ENCODE data around the gene TRPV3. TPM values are rescaled to one million over a fixed set of nuclear protein-coding genes. Genes with fewer than 3 reads are reported as not detected.

The TRPV3 gene
- total and polyA plus RNA-seq, 2 donors (not counting 1 experiment from before 2014, with no cell fraction given) = 0.20 to 0.99 TPM

GRCh38 chr17:3593384-3593783 lies 35.8 kb upstream of the TRPV3 start:
- Histone ChIP-seq H3K4me3 (replicated peaks in 1 of 4; ENCODE audit: control extremely low read depth in 1 of 4, insufficient read depth in 1 of 4, low read depth in 3 of 4, low read length in 4 of 4) (no peak overlapping the region), H2AFZ (ENCODE audit: low read length) (no peak overlapping the region), H3K27ac (ENCODE audit: insufficient read depth, low read length) (no peak overlapping the region), H3K79me2 (ENCODE audit: control insufficient read depth, insufficient read depth, low read length) (no peaks in the 10 kb centered on the region), H3K4me2 (ENCODE audit: extremely low read depth, insufficient read depth, low read length) (no peak overlapping the region), H3K9me3 (ENCODE audit: control insufficient read depth, insufficient read depth, low read depth, low read length) (no peaks in the 10 kb centered on the region), H3K27me3 (ENCODE audit: control insufficient read depth, insufficient read depth, low read length) (no peaks in the 10 kb centered on the region), H4K20me1 (ENCODE audit: control insufficient read depth, extremely low read depth, insufficient read depth, low read length) (no peaks in the 10 kb centered on the region), H3K36me3 (ENCODE audit: control insufficient read depth, insufficient read depth, low read length) (no peaks in the 10 kb centered on the region), H3K9ac (ENCODE audit: insufficient read depth, low read length) (no peak overlapping the region), H3K4me1 (ENCODE audit: control insufficient read depth, extremely low read depth, insufficient read depth, low read length) (no peaks in the 10 kb centered on the region)
- DNase-seq (ENCODE audit: low read depth in 2 of 2) = no peak
- no peak for TF ChIP-seq EZH2 (IDR thresholded peaks at IDR 0.05; ENCODE audit: low read length, missing control alignments)
- TF ChIP-seq, protein P1, sequence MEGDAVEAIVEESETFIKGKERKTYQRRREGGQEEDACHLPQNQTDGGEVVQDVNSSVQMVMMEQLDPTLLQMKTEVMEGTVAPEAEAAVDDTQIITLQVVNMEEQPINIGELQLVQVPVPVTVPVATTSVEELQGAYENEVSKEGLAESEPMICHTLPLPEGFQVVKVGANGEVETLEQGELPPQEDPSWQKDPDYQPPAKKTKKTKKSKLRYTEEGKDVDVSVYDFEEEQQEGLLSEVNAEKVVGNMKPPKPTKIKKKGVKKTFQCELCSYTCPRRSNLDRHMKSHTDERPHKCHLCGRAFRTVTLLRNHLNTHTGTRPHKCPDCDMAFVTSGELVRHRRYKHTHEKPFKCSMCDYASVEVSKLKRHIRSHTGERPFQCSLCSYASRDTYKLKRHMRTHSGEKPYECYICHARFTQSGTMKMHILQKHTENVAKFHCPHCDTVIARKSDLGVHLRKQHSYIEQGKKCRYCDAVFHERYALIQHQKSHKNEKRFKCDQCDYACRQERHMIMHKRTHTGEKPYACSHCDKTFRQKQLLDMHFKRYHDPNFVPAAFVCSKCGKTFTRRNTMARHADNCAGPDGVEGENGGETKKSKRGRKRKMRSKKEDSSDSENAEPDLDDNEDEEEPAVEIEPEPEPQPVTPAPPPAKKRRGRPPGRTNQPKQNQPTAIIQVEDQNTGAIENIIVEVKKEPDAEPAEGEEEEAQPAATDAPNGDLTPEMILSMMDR (conservative IDR thresholded peaks at IDR 0.05 in 1 of 2, IDR thresholded peaks at IDR 0.05 in 1 of 2; ENCODE audit: low read depth in 1 of 2, low read length in 2 of 2) = no peak

- Histone ChIP-seq H3K9ac (ENCODE audit: insufficient read depth, low read length) (no peak overlapping the region), H3K4me1 (ENCODE audit: control insufficient read depth, extremely low read depth, insufficient read depth, low read length) (no peaks in the 10 kb centered on the region), H3K4me3 (replicated peaks in 1 of 4; ENCODE audit: control extremely low read depth in 1 of 4, insufficient read depth in 1 of 4, low read depth in 3 of 4, low read length in 4 of 4) (no peak overlapping the region), H3K9me3 (ENCODE audit: control insufficient read depth, insufficient read depth, low read depth, low read length) (no peaks in the 10 kb centered on the region), H2AFZ (ENCODE audit: low read length) (no peak overlapping the region), H3K27ac (ENCODE audit: insufficient read depth, low read length) (no peak overlapping the region), H3K27me3 (ENCODE audit: control insufficient read depth, insufficient read depth, low read length) (no peaks in the 10 kb centered on the region), H3K79me2 (ENCODE audit: control insufficient read depth, insufficient read depth, low read length) (no peaks in the 10 kb centered on the region), H3K36me3 (ENCODE audit: control insufficient read depth, insufficient read depth, low read length) (no peaks in the 10 kb centered on the region), H4K20me1 (ENCODE audit: control insufficient read depth, extremely low read depth, insufficient read depth, low read length) (no peaks in the 10 kb centered on the region), H3K4me2 (ENCODE audit: extremely low read depth, insufficient read depth, low read length) (no peak overlapping the region)
- DNase-seq (ENCODE audit: low read depth in 2 of 2) = no peak
- no peak for TF ChIP-seq EZH2 (IDR thresholded peaks at IDR 0.05; ENCODE audit: low read length, missing control alignments)
- TF ChIP-seq, protein P1 (conservative IDR thresholded peaks at IDR 0.05 in 1 of 2, IDR thresholded peaks at IDR 0.05 in 1 of 2; ENCODE audit: low read depth in 1 of 2, low read length in 2 of 2) = no peak
Measured at GRCh38 chr17:3592216-3592860, 34.7 kb upstream of the TRPV3 start.

- no peaks in the 10 kb centered on the region for H4K20me1 ChIP-seq (ENCODE audit: control insufficient read depth, extremely low read depth, insufficient read depth, low read length)
- no peak overlapping the region for H3K4me2 ChIP-seq (ENCODE audit: extremely low read depth, insufficient read depth, low read length)
Measured at GRCh38 chr17:3590768-3591167, 33.2 kb upstream of the TRPV3 start.

More at GRCh38 chr17:3590768-3591167, 33.2 kb upstream of the TRPV3 start:
- Histone ChIP-seq H3K27ac (ENCODE audit: insufficient read depth, low read length) (no peak overlapping the region), H3K4me3 (replicated peaks in 1 of 4; ENCODE audit: control extremely low read depth in 1 of 4, insufficient read depth in 1 of 4, low read depth in 3 of 4, low read length in 4 of 4) (no peak overlapping the region), H3K4me1 (ENCODE audit: control insufficient read depth, extremely low read depth, insufficient read depth, low read length) (no peaks in the 10 kb centered on the region), H2AFZ (ENCODE audit: low read length) (no peak overlapping the region), H3K36me3 (ENCODE audit: control insufficient read depth, insufficient read depth, low read length) (peaks cover 3% of the 10 kb centered on the region), H3K79me2 (ENCODE audit: control insufficient read depth, insufficient read depth, low read length) (no peaks in the 10 kb centered on the region), H3K9me3 (ENCODE audit: control insufficient read depth, insufficient read depth, low read depth, low read length) (no peaks in the 10 kb centered on the region), H3K9ac (ENCODE audit: insufficient read depth, low read length) (no peak overlapping the region), H3K27me3 (ENCODE audit: control insufficient read depth, insufficient read depth, low read length) (no peaks in the 10 kb centered on the region)
- no peak for DNase-seq (ENCODE audit: low read depth in 2 of 2)
- no peak for TF ChIP-seq EZH2 (IDR thresholded peaks at IDR 0.05; ENCODE audit: low read length, missing control alignments)
- TF ChIP-seq, protein P1 (conservative IDR thresholded peaks at IDR 0.05 in 1 of 2, IDR thresholded peaks at IDR 0.05 in 1 of 2; ENCODE audit: low read depth in 1 of 2, low read length in 2 of 2) = no peak
